Right forelimb (tissue), 1 donor: ENCODE data around the gene WDR45.
"Not testable (repeated sequence)": the region's sequence is repeated elsewhere in the genome, so short reads cannot be mapped to it uniquely, and the experiment has no call there.

Experiments used
- DNase-seq: peaks from one replicate; pipeline ENCODE4 v3.0.0-alpha.2; 2018

Gene WDR45

GRCh38 chrX:49079489-49080428 is at the start of gene WDR45:
WDR45 (minus strand) TSS chrX:49079887; CDS start chrX:49078095, 1,792 bp downstream.
- peak; percentile 78 for DNase-seq

DNA sequence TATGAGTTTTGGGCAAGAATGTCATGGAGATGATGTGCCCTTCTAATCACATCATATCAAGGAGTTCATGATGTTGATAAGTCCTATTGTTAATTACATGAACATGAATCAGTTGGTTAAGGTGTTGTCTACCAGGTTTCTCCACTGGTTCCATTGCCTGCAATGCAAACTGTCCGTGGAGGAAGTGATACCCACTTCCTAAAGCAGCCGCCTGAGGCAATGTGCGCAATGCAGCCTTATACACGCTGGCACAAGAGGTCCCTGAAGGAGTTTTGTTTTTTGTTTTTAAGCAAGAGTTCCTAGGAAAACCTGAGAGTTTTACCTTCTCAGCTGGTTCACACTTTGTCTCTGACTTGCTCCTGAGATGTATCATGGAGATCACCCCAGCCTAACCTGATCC is 49.7 kb upstream of the WDR45 start:
- DNase-seq = no peak

GRCh38 chrX:49127742-49128258 is 48.1 kb upstream of the WDR45 start:
- not testable (repeated sequence) for DNase-seq

GRCh38 chrX:49122499-49122898 is 42.8 kb upstream of the WDR45 start:
- DNase-seq = no peak

DNA sequence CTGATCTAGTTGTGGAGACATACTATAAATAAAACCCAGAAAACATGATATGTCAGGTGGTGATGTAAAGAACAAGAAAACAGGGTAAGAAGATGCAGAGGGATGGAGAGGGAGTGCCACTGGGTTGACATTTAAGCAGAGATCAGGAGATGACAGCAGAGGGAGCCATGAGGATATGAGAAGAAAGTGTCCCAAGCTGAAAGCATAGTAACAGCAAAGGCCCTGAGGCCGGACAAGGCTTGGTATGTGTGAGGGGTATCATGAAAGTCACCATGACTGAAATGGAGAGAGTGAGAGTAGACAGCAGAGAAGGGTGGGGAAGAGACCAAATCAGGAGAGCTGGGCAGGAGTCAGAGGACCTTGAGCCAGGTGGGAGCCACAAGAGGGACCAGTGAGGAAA is 40.4 kb upstream of the WDR45 start:
- no peak for DNase-seq

DNA sequence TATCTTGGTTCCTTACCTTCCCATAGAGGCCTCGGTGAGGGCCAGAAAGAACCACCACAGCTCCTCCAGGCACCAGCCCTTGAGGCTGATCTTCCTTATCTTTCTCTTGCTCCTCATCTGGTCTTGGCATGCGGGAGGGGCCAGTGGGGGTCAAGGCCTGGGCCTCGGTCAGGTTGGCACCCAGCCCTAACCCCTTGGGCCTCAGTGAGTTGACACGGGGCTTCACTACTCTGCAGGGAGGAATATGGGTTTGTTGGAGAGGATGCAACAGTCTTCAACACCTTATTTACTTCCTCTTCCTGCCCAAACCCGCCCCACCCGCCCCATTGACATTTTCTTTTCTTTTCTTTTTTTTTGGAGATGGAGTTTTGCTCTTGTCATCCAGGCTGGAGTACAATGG is 37.9 kb upstream of the WDR45 start:
- DNase-seq = no peak

DNA sequence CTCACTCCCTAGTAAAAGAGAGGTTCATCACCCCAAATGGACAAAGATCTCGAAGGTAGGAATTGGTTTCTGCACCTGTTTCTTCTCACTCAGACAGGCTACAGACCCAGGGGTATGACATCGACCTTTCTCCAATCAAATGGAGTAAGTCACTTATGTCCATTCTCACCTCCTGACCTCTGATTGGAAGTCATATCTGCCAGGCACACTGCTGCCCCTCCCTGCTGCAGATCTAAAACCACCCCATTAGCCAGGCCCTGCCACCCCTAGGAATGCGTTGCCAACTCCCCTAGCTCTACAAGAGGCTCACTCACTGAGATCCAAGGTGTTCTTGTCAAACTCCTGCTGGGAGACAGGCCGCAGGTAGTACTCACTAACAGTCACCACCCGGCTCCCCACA is 37.0 kb upstream of the WDR45 start:
- DNase-seq = no peak

- DNase-seq = no peak
Observed at GRCh38 chrX:49116076-49116475, 36.4 kb upstream of the WDR45 start.

- DNase-seq = no peak
Observed at GRCh38 chrX:49111791-49112190, 32.1 kb upstream of the WDR45 start.

GRCh38 chrX:49110417-49110816 is 30.7 kb upstream of the WDR45 start:
- DNase-seq = no peak

DNA sequence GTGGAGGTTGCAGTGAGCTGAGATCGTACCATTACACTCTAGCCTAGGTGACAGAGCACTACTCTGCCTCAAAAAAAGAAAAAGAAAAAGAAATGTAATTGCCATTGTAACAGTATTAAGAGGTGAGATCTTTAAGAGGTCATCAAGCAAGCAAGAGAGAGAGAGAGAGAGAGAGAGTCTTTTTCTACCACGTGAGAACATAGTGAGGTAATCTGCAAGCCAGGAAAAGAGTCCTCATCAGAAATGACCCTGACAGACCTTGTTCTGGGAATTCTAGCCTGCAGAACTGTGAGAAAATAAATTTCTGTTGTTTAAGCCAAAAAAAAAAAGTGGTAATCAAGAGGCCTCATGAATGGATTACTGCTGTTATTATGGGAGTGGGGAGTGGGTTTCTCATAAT is 29.0 kb upstream of the WDR45 start:
- DNase-seq = no peak

GRCh38 chrX:49106930-49107329 is 27.2 kb upstream of the WDR45 start:
- DNase-seq = no peak

- no peak for DNase-seq
Observed at GRCh38 chrX:49106296-49106695, 26.6 kb upstream of the WDR45 start.

GRCh38 chrX:49103637-49104036 is 23.9 kb upstream of the WDR45 start:
- no peak for DNase-seq

GRCh38 chrX:49102190-49102589 is 22.5 kb upstream of the WDR45 start:
- no peak for DNase-seq

DNA sequence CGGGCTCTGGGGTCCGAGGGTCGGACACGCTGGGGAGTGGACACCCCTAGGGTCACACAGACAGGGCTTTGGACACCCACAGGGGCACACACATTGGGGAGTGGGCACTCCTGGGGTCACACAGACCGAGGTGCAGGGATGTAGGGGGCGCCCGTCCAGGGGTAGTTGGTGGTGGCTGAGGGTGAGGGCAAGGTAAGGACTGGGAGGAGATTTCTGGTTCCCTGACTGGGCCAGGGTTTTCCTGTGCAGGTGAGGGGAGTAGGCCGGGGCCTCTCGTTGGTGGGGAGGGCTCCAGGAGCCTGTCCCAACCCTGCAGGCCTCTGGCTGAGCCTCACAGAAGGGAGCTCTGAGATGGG is 21.9 kb upstream of the WDR45 start:
- DNase-seq = no peak

- DNase-seq = peak; percentile 88
Observed at GRCh38 chrX:49100704-49101628, 21.3 kb upstream of the WDR45 start.

DNA sequence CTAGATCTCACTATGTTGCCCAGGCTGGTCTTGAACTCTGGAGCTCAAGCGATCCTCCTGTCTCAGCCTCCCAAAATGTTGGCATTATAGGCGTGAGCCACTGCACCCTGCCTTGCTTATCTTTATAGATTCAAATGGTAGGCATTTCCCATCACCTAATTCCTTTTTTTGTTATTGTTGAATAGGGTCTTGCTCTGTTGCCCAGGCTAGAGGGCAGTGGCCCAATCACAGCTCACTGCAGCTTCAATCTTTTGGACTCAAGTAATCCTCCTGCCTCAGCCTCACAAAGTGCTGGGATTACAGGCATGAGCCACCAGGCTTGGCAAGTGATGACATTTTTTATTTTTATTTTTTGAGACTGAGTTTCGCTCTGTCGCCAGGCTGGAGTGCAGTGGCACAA is 16.7 kb upstream of the WDR45 start:
- DNase-seq = no peak

- no peak for DNase-seq
Observed at GRCh38 chrX:49089553-49089952, 9.9 kb upstream of the WDR45 start.

GRCh38 chrX:49082271-49082871 is 2.7 kb upstream of the WDR45 start:
- no peak for DNase-seq

- DNase-seq = no peak
Observed at GRCh38 chrX:49077941-49078340, 1.7 kb downstream of the WDR45 start.

- DNase-seq = no peak
Observed at GRCh38 chrX:49075347-49075746, 4.3 kb downstream of the WDR45 start.
